Lower leg skin (tissue), 4 donors: Measurements from ENCODE around the gene LMO1. TPM values are rescaled to one million over a fixed set of nuclear protein-coding genes. Genes with fewer than 3 reads are reported as not detected.

Experiments used
- DNase-seq, 2 donors: peaks; one replicate each; pipeline ENCODE4 v3.0.0-alpha.2; 2019; ENCODE audit warnings: low spot score in 2 of 2
- H3K4me3 ChIP-seq: fragments of 200-600 bp; sonication (generic); 2 replicates; pipeline ENCODE4 v1.5.1; 2017; ENCODE audit warnings: mild to moderate bottlenecking, low read depth; ENCODE audit not compliant: poor library complexity, severe bottlenecking
- POLR2A ChIP-seq, 2 donors: fragments of 450-650 bp; IDR thresholded peaks; one replicate each; pipeline ENCODE4 v1.6.1; 2016 to 2017; ENCODE audit warnings: antibody characterized with exemption in 2 of 2, mild to moderate bottlenecking in 1 of 2, moderate library complexity in 1 of 2
- WGBS, 2 donors: methylation state at CpG; one replicate each; pipeline ENCODE4 v1.1.5; 2018; 5-methylcytosine and 5-hydroxymethylcytosine counted together
- intact Hi-C: fragments of 100-400 bp; cut with DNase I; formaldehyde crosslinking; loops from one replicate; pipeline ENCODE4 v1.15.0; 2023; ENCODE audit warnings: low total_unique reads
- total RNA-seq, 4 donors: library from RNA; depleted of rRNA; stranded (reverse); fragments of >200 nt; gene quantifications; one replicate each; pipeline ENCODE4 v1.1.0, GENCODE V29; 2016
- TF ChIP-seq, protein P1 (sequence below), 3 donors: fragments of 450-650 bp; IDR thresholded peaks; one replicate each; pipeline ENCODE4 v1.5.1; 2016; ENCODE audit warnings: antibody characterized with exemption in 3 of 3, mild to moderate bottlenecking in 3 of 3, moderate library complexity in 2 of 3

Gene LMO1
- total RNA-seq, 4 donors from 2014 or later = 7.0 to 19.3 (median 8.4) TPM

DNA sequence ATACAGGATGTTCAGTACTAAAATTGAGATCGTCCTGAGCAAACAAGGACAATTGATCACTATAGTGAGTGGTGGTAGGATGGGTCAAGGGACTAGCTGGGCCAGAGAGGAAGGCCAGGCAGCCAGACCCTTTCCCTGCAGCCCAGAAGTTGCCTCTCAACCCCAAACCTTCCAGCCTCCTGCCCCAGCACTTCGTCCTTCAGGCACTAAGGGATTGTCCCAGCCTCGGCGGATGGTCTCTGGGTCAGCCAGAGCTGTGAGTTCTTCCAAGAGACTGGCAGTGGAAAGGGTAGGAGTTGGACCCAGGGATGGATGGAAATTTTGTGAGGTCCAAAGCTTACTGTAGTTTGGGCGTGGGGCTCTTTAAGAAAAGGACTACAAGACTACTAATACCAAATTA, 3.6 kb upstream of the LMO1 start:
- TF ChIP-seq, protein P1, sequence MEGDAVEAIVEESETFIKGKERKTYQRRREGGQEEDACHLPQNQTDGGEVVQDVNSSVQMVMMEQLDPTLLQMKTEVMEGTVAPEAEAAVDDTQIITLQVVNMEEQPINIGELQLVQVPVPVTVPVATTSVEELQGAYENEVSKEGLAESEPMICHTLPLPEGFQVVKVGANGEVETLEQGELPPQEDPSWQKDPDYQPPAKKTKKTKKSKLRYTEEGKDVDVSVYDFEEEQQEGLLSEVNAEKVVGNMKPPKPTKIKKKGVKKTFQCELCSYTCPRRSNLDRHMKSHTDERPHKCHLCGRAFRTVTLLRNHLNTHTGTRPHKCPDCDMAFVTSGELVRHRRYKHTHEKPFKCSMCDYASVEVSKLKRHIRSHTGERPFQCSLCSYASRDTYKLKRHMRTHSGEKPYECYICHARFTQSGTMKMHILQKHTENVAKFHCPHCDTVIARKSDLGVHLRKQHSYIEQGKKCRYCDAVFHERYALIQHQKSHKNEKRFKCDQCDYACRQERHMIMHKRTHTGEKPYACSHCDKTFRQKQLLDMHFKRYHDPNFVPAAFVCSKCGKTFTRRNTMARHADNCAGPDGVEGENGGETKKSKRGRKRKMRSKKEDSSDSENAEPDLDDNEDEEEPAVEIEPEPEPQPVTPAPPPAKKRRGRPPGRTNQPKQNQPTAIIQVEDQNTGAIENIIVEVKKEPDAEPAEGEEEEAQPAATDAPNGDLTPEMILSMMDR (IDR thresholded peaks at IDR 0.05) = no peak
- no peak for TF ChIP-seq POLR2A (IDR thresholded peaks at IDR 0.05)
- WGBS, 2 donors = 72 to 83% methylated on average over 5 of the region's 5 CpGs
- H3K4me3 ChIP-seq = no peak overlapping the region
- intact Hi-C loops = no loop called here
- DNase-seq = peak in 1 of 2 donors; percentile 53

DNA sequence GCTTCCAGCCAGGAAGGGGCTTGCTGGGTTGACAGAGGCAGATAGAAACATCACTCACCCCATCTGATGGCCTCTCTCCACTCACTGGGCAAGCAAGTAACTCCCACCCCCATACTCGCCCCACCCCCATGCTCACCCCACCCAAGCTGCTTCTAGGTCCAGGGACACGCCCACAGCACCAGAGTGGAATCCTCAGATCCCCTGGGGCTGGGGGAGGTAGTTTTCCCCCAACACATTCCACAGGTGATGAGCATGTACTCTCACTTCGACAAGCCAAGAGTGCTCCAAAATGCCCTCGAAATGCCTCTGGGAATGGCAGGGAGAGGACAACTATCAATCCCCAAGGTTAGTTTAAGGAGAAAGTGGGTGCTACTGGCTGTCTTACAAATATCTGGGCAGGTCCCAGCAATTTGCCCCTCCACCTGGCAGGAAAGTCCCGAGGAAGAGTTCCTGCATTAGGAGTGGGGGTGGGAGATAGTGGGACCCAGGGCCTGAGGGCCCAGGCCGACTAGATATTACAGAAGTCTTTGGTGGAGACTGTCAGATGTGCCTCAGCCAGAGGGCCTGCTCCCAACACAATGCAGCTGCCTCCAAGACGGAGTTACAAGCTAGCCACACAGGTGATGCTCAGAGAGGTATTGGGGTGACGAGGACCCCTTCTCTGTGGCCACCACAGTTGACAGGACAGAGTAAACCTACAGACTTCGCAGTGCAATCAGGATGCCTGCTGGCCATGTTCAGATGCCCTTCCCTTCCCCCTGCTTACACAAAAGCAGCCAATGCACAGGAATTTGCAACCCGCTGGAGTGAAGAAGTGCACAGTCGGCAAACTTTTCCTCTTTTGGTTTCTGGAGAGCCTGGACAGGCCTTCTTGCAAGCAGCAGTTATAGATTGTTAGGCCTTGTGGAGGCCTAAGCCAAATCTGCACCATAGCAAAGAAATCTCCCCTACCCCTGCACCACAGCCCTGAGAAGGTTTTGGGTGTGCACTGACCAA, 2.9 kb upstream of the LMO1 start:
- TF ChIP-seq POLR2A (IDR thresholded peaks at IDR 0.05) = no peak
- TF ChIP-seq, protein P1 (IDR thresholded peaks at IDR 0.05) = no peak
- intact Hi-C loops = no loop called here
- no peak overlapping the region for H3K4me3 ChIP-seq
- DNase-seq = peak in 1 of 2 donors; percentile 78
- whole genome bisulfite sequencing, 2 donors = 64 to 73% methylated on average over 10 of the region's 11 CpGs

DNA sequence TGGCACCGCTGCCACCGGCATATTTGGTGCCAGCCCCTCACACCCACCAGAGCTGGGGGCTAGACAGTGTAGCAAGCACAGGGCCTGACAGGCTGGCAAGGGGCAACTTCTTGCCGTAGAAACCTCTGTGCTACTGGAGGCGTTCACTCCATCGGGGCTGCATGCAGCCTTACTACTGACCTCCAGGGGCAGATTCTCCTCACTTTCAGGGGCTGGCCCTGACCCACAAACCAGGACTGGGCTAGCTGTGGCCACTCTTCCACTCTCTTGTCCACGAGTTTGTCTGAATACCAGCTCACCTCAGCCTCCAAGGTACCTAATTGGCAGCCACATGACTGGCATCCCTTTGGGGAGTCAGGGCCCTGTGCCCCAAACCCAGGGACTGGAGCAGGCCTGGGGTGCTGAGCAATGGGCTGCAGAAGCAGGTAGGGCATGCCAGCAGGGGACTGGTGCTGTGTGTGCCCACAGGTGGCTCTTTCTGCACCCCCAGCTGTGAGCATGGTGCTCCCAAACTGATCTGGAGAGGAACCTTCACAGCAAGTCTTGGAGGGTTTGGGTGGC, 2.1 kb upstream of the LMO1 start:
- peak in 1 of 2 donors; percentile 80 for DNase-seq
- 52% methylated on average over 6 of the region's 6 CpGs for WGBS, 2 donors
- no peak for TF ChIP-seq POLR2A (IDR thresholded peaks at IDR 0.05)
- TF ChIP-seq, protein P1 (IDR thresholded peaks at IDR 0.05) = no peak
- intact Hi-C loops = no loop called here
- no peak overlapping the region for H3K4me3 ChIP-seq

DNA sequence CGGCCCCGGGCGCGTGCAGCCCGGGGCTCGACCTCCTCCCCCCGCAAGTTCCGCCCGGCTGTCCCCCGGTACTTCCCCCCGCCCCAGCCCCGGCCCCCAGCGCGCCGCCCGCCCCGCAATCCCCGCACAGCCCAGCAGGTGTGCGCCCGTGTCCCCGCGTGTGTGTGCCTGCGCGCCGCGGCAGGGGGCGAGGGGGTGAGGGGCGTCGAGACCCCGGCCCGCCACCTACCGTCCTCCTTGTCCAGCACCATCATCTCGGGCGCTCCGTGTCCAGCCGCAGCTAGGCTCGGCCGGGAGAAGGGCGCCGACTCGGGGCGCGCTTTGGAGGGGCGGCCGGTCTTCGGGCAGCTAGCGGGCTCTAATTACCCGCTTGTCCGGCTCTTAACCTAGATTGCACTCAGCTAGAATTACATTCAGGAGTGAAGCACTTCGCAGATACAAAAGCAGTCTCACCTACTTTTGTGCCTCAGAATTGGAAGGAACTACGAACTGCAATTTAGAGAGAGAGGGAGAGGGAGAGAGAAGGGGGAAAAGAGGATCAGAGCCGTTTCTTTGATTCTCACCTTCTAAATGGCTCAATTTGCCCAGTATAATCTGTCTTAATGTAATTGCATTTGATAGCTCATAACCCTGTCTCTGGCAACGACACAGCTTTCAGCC, 439 bp downstream of the LMO1 start:
- no peak overlapping the region for H3K4me3 ChIP-seq
- DNase-seq = peak in 1 of 2 donors; percentile 81
- no peak for TF ChIP-seq POLR2A (IDR thresholded peaks at IDR 0.05)
- TF ChIP-seq, protein P1 (IDR thresholded peaks at IDR 0.05) = no peak
- WGBS, 2 donors = 0% methylated on average over 16 to 17 of the region's 53 CpGs
- intact Hi-C loops = no loop called here

DNA sequence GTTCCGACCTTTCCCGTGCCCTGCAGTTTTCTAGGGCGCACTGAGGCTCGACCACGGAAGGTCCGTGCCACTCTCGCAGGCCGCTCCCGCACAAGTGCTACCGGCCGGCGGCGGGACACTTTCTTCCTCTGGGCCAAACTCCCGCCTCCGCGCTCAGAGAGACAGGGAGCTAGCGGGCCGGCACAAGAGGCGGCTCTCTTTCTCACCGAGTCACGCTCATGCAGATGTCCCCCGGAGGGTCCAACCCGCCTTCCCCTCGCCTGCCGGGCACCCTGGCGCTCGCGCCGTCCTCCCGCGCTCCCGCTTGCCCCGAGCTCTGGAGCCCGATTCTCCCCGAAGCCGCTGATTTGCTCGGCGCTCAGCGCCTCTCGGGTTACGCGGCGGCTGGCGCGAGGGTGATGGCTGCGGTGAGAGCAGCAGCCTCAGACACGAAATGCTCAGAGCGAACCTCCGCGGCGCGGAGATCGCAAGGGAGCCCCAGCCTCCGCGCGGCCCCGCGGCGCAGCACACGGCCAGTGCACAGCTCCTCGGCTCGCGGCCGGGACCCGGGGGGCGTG, 1.0 kb downstream of the LMO1 start:
- no peak for TF ChIP-seq POLR2A (IDR thresholded peaks at IDR 0.05)
- TF ChIP-seq, protein P1 (IDR thresholded peaks at IDR 0.05) = no peak
- peak in 1 of 2 donors; percentile 89 for DNase-seq
- H3K4me3 ChIP-seq = no peak overlapping the region
- intact Hi-C loops = no loop called here
- 1 to 2% methylated on average over 31 to 40 of the region's 66 CpGs for WGBS, 2 donors
